Measurements from ENCODE around the gene KLF8. TPM values are rescaled to one million over a fixed set of nuclear protein-coding genes. Genes with fewer than 3 reads are reported as not detected.

Gene KLF8
- total RNA-seq, 4 donors from 2014 or later = 1.2 to 30.5 (median 3.2) TPM

DNA sequence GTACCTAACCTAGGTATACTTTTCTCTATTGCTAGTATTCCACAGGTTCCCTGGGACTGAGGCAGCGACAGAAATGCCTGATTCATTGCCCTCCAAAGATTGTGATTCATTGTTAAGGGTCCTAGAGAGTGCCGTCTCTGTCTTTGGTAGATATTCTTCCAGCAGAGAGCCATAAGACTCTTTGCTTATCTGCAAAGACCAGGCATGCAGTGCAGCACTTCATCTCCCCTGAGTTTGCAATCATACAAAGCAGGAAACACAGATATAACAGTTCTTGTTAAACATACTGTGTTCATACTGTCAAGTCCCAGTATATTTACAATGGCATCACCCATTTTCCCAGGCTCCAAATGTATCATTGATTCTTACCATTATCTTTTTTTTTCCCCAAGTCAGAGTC lies 47.7 kb downstream of the KLF8 start:
- DNase-seq = no peak
- Histone ChIP-seq H3K9me3 (no peaks in the 10 kb centered on the region), H3K4me1 (no peaks in the 10 kb centered on the region), H3K27ac (no peak overlapping the region), H3K36me3 (no peaks in the 10 kb centered on the region), H3K27me3 (no peaks in the 10 kb centered on the region), H3K4me3 (no peak overlapping the region)
- TF ChIP-seq CTCF (IDR thresholded peaks at IDR 0.05) (no peak), POLR2A (IDR thresholded peaks at IDR 0.05) (no peak)

DNA sequence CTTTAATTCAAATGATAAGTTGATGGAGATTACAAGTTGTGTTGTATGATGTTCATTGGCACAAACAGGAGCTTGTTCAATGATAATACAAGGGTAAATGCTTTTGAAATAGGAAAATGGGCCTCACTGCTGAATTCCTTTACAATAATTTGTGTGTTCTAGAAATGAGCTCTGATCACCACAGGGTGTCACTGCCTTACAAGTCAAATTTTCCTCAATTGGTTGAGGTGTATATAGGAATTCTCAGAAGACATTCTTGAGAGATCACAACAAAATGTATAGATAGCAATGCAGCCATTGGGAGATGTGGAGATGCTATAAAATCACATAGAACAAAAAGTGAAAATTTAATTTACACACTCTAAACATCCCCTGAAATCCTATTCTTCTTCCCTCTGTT lies 49.6 kb downstream of the KLF8 start:
- peak in 3 of 6 experiments; percentile 28 to 48 (median 39) for TF ChIP-seq CTCF (IDR thresholded peaks at IDR 0.05)
- no peak for TF ChIP-seq POLR2A (IDR thresholded peaks at IDR 0.05)
- no peak for DNase-seq
- no peaks in the 10 kb centered on the region for H3K9me3 ChIP-seq
- no peaks in the 10 kb centered on the region for H3K27me3 ChIP-seq
- H3K36me3 ChIP-seq = no peaks in the 10 kb centered on the region
- no peak overlapping the region for H3K27ac ChIP-seq
- H3K4me3 ChIP-seq = no peak overlapping the region
- H3K4me1 ChIP-seq = no peaks in the 10 kb centered on the region

DNA sequence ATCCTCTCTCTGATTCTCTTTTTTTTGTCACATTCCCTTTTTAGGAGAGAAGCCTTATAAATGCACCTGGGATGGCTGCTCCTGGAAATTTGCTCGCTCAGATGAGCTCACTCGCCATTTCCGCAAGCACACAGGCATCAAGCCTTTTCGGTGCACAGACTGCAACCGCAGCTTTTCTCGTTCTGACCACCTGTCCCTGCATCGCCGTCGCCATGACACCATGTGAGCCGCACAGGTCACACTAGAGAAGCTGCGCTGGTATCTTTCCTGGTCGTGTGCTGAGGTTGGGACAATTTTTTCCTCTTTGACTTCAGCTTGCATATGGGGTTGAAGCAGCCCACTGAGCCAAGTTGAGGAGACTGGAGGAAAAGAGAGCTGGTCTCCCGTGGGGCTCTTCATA lies 52.1 kb downstream of the KLF8 start:
- no peaks in the 10 kb centered on the region for H3K27me3 ChIP-seq
- no peak overlapping the region for H3K4me3 ChIP-seq

GRCh38 chrX:56288608-56289007 lies 56.5 kb downstream of the KLF8 start:
- Histone ChIP-seq H3K36me3 (no peaks in the 10 kb centered on the region), H3K4me1 (no peaks in the 10 kb centered on the region), H3K27me3 (no peaks in the 10 kb centered on the region), H3K9me3 (no peaks in the 10 kb centered on the region), H3K4me3 (no peak overlapping the region), H3K27ac (no peak overlapping the region)
- DNase-seq = no peak
- TF ChIP-seq CTCF (IDR thresholded peaks at IDR 0.05) = no peak
- no peak for TF ChIP-seq POLR2A (IDR thresholded peaks at IDR 0.05)

More for the DNA sequence above, 52.1 kb downstream of the KLF8 start:
- H3K4me1 ChIP-seq = no peaks in the 10 kb centered on the region
- no peak overlapping the region for H3K27ac ChIP-seq
- DNase-seq = no peak
- H3K36me3 ChIP-seq = no peaks in the 10 kb centered on the region
- H3K9me3 ChIP-seq = no peaks in the 10 kb centered on the region
- TF ChIP-seq CTCF (IDR thresholded peaks at IDR 0.05) = no peak
- no peak for TF ChIP-seq POLR2A (IDR thresholded peaks at IDR 0.05)

DNA sequence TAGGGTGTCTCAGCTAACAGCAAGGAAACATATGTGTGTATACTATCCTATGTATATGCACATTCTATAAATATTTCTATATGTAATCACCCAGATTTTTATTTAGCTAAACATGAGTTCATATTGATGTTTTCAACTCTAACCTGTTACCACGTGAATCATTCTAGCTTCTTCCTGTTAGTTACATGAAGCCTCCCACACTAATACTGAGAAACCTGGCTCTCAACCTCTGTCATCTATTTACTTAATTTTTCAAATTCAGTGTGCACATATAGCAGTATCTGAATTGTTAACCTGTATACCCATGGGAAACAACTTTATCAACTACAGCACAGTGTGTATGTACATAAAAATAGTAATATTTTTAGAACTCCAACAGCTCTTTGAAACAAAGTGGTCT lies 57.3 kb downstream of the KLF8 start:
- Histone ChIP-seq H3K4me1 (no peaks in the 10 kb centered on the region), H3K27me3 (no peaks in the 10 kb centered on the region), H3K36me3 (no peaks in the 10 kb centered on the region), H3K27ac (no peak overlapping the region), H3K9me3 (no peaks in the 10 kb centered on the region), H3K4me3 (no peak overlapping the region)
- no peak for TF ChIP-seq CTCF (IDR thresholded peaks at IDR 0.05)
- no peak for TF ChIP-seq POLR2A (IDR thresholded peaks at IDR 0.05)
- no peak for DNase-seq

- no peaks in the 10 kb centered on the region for H3K9me3 ChIP-seq
- H3K4me3 ChIP-seq = no peak overlapping the region
- H3K36me3 ChIP-seq = no peaks in the 10 kb centered on the region
- H3K27me3 ChIP-seq = no peaks in the 10 kb centered on the region
- no peak for DNase-seq
- no peak for TF ChIP-seq POLR2A (IDR thresholded peaks at IDR 0.05)
- H3K27ac ChIP-seq = no peak overlapping the region
- no peaks in the 10 kb centered on the region for H3K4me1 ChIP-seq
Measured at GRCh38 chrX:56308726-56309125, 76.6 kb downstream of the KLF8 start.
